Measurements from ENCODE around the gene IGFL2.
A peak's percentile ranks its signal among the peaks of the same experiment; 100 is the strongest.

IGFL2 gene

DNA sequence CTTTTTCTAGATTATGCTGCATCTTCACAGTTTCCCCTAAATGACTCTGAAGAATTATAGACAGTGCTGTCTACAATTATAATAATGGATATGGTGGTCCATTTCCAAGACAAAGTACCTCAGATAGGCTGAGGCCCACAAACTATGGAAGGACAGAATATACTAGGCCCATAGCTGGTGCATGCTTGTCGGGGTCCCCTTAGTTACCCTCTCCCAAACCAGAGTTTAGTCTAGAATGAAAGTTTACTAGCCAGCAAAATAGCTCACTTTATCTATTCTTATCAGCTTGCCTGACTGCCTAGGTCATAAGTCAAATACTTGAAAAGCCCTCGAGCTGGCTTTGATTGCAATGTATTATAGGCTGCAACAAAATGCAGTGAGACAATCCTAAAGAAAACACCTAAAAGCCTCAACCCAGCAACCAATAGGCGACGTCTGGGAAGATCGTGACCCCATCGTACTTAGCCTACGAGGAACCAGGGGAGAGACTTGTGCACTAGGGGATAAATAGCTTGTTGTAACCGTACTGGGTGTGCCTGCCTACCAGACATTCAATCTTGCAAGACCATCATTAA lies 785 bp upstream of the IGFL2 start:
- Histone ChIP-seq H3K4ac (ENCODE audit: low read depth, low read length) (no peak overlapping the region), H3K14ac (ENCODE audit: low read length) (no peak overlapping the region), H2BK120ac (ENCODE audit: insufficient read depth, low read length, poor library complexity) (no peak overlapping the region), H3K23ac (ENCODE audit: low read length) (no peak overlapping the region), H3K18ac (ENCODE audit: low read length) (no peak overlapping the region), H2BK5ac (ENCODE audit: low read depth, low read length, poor library complexity) (no peak overlapping the region), H4K12ac (ENCODE audit: low read depth, low read length) (no peak overlapping the region), H3K36me3 (ENCODE audit: control insufficient read depth in 1 of 2, insufficient read depth in 2 of 2, low read length in 2 of 2) (no peaks in the 10 kb centered on the region), H4K8ac (ENCODE audit: low read depth, low read length) (no peak overlapping the region), H3K79me2 (ENCODE audit: control insufficient read depth, insufficient read depth, low read length, poor library complexity) (no peaks in the 10 kb centered on the region), H3K9ac (ENCODE audit: low read length) (no peak overlapping the region), H3K4me3 (ENCODE audit: low read depth, low read length) (no peak overlapping the region), H4K91ac (ENCODE audit: low read depth, low read length) (no peak overlapping the region), H3K79me1 (ENCODE audit: low read length) (peaks cover 2% of the 10 kb centered on the region), H3K4me2 (ENCODE audit: low read length) (no peak overlapping the region), H3K27me3 (ENCODE audit: insufficient read depth, low read length) (no peaks in the 10 kb centered on the region), H3K27ac (ENCODE audit: low read depth, low read length) (no peak overlapping the region), H2AK5ac (ENCODE audit: low read length) (no peak overlapping the region), H3K4me1 (ENCODE audit: control insufficient read depth in 1 of 2, insufficient read depth in 2 of 2, low read length in 2 of 2) (peaks cover 2 to 3% of the 10 kb centered on the region in 2 experiments), H2BK12ac (ENCODE audit: low read length) (no peak overlapping the region), H2AFZ (ENCODE audit: insufficient read depth, low read length, poor library complexity) (no peak overlapping the region), H3K9me3 (ENCODE audit: insufficient read depth, low read depth, low read length) (peaks cover 2% of the 10 kb centered on the region)
- WGBS (ENCODE audit: extremely low coverage, insufficient coverage, insufficient read length), result no CpG with 5 or more reads among the region's 8 CpGs
- peak; percentile 56 to 80 for DNase-seq

- Histone ChIP-seq H3K9ac (ENCODE audit: low read length) (no peak overlapping the region), H3K79me2 (ENCODE audit: control insufficient read depth, insufficient read depth, low read length, poor library complexity) (no peaks in the 10 kb centered on the region), H4K12ac (ENCODE audit: low read depth, low read length) (no peak overlapping the region), H3K14ac (ENCODE audit: low read length) (no peak overlapping the region), H3K4me2 (ENCODE audit: low read length) (no peak overlapping the region), H3K4me3 (ENCODE audit: low read depth, low read length) (no peak overlapping the region), H3K4ac (ENCODE audit: low read depth, low read length) (no peak overlapping the region), H2BK5ac (ENCODE audit: low read depth, low read length, poor library complexity) (no peak overlapping the region), H3K27ac (ENCODE audit: low read depth, low read length) (no peak overlapping the region), H3K27me3 (ENCODE audit: insufficient read depth, low read length) (no peaks in the 10 kb centered on the region), H3K79me1 (ENCODE audit: low read length) (peaks cover 2% of the 10 kb centered on the region), H3K36me3 (ENCODE audit: control insufficient read depth in 1 of 2, insufficient read depth in 2 of 2, low read length in 2 of 2) (no peaks in the 10 kb centered on the region), H3K4me1 (ENCODE audit: control insufficient read depth in 1 of 2, insufficient read depth in 2 of 2, low read length in 2 of 2) (peaks cover 2 to 3% of the 10 kb centered on the region in 2 experiments), H2BK120ac (ENCODE audit: insufficient read depth, low read length, poor library complexity) (no peak overlapping the region), H4K8ac (ENCODE audit: low read depth, low read length) (no peak overlapping the region), H2AK5ac (ENCODE audit: low read length) (no peak overlapping the region), H2AFZ (ENCODE audit: insufficient read depth, low read length, poor library complexity) (no peak overlapping the region), H3K23ac (ENCODE audit: low read length) (no peak overlapping the region), H2BK12ac (ENCODE audit: low read length) (no peak overlapping the region), H4K91ac (ENCODE audit: low read depth, low read length) (no peak overlapping the region), H3K9me3 (ENCODE audit: insufficient read depth, low read depth, low read length) (peaks cover 2% of the 10 kb centered on the region), H3K18ac (ENCODE audit: low read length) (no peak overlapping the region)
- no peak for DNase-seq
- WGBS (ENCODE audit: extremely low coverage, insufficient coverage, insufficient read length), result no CpG with 5 or more reads among the region's 5 CpGs
These were observed 2.6 kb downstream of the IGFL2 start for GRCh38 chr19:46150606-46151005.

- no peaks in the 10 kb centered on the region for H3K27me3 ChIP-seq (ENCODE audit: insufficient read depth, low read length)
- H3K18ac ChIP-seq (ENCODE audit: low read length), result no peak overlapping the region
- no peaks in the 10 kb centered on the region for H3K79me1 ChIP-seq (ENCODE audit: low read length)
- H3K36me3 ChIP-seq (ENCODE audit: control insufficient read depth in 1 of 2, insufficient read depth in 2 of 2, low read length in 2 of 2), result no peaks in the 10 kb centered on the region
- no CpG with 5 or more reads among the region's 3 CpGs for WGBS (ENCODE audit: extremely low coverage, insufficient coverage, insufficient read length)
- H3K4me2 ChIP-seq (ENCODE audit: low read length), result no peak overlapping the region
- H2AFZ ChIP-seq (ENCODE audit: insufficient read depth, low read length, poor library complexity), result no peak overlapping the region
- H2BK120ac ChIP-seq (ENCODE audit: insufficient read depth, low read length, poor library complexity), result no peak overlapping the region
- H3K9me3 ChIP-seq (ENCODE audit: insufficient read depth, low read depth, low read length), result peaks cover 2% of the 10 kb centered on the region
- H3K9ac ChIP-seq (ENCODE audit: low read length), result no peak overlapping the region
- H3K79me2 ChIP-seq (ENCODE audit: control insufficient read depth, insufficient read depth, low read length, poor library complexity), result no peaks in the 10 kb centered on the region
- H3K4ac ChIP-seq (ENCODE audit: low read depth, low read length), result no peak overlapping the region
- no peak for DNase-seq
- no peak overlapping the region for H3K27ac ChIP-seq (ENCODE audit: low read depth, low read length)
- no peak overlapping the region for H4K12ac ChIP-seq (ENCODE audit: low read depth, low read length)
- H3K14ac ChIP-seq (ENCODE audit: low read length), result no peak overlapping the region
- no peak overlapping the region for H2BK12ac ChIP-seq (ENCODE audit: low read length)
- H2BK5ac ChIP-seq (ENCODE audit: low read depth, low read length, poor library complexity), result no peak overlapping the region
- no peak overlapping the region for H4K8ac ChIP-seq (ENCODE audit: low read depth, low read length)
- H2AK5ac ChIP-seq (ENCODE audit: low read length), result no peak overlapping the region
- H4K91ac ChIP-seq (ENCODE audit: low read depth, low read length), result no peak overlapping the region
- H3K23ac ChIP-seq (ENCODE audit: low read length), result no peak overlapping the region
- no peaks in the 10 kb centered on the region for H3K4me1 ChIP-seq (ENCODE audit: control insufficient read depth in 1 of 2, insufficient read depth in 2 of 2, low read length in 2 of 2)
- H3K4me3 ChIP-seq (ENCODE audit: low read depth, low read length), result no peak overlapping the region
These were observed 7.2 kb downstream of the IGFL2 start for GRCh38 chr19:46155237-46155636.

- Histone ChIP-seq H3K23ac (ENCODE audit: low read length) (no peak overlapping the region), H2AFZ (ENCODE audit: insufficient read depth, low read length, poor library complexity) (no peak overlapping the region), H3K18ac (ENCODE audit: low read length) (no peak overlapping the region), H3K4me2 (ENCODE audit: low read length) (no peak overlapping the region), H3K27ac (ENCODE audit: low read depth, low read length) (no peak overlapping the region), H3K14ac (ENCODE audit: low read length) (no peak overlapping the region), H3K4me3 (ENCODE audit: low read depth, low read length) (no peak overlapping the region), H4K8ac (ENCODE audit: low read depth, low read length) (no peak overlapping the region), H3K4me1 (ENCODE audit: control insufficient read depth in 1 of 2, insufficient read depth in 2 of 2, low read length in 2 of 2) (no peaks in the 10 kb centered on the region), H3K36me3 (ENCODE audit: control insufficient read depth in 1 of 2, insufficient read depth in 2 of 2, low read length in 2 of 2) (no peaks in the 10 kb centered on the region), H3K27me3 (ENCODE audit: insufficient read depth, low read length) (no peaks in the 10 kb centered on the region), H2BK5ac (ENCODE audit: low read depth, low read length, poor library complexity) (no peak overlapping the region), H2BK12ac (ENCODE audit: low read length) (no peak overlapping the region), H2AK5ac (ENCODE audit: low read length) (no peak overlapping the region), H4K12ac (ENCODE audit: low read depth, low read length) (no peak overlapping the region), H3K79me1 (ENCODE audit: low read length) (no peaks in the 10 kb centered on the region), H3K9ac (ENCODE audit: low read length) (no peak overlapping the region), H3K9me3 (ENCODE audit: insufficient read depth, low read depth, low read length) (peaks cover 3% of the 10 kb centered on the region), H2BK120ac (ENCODE audit: insufficient read depth, low read length, poor library complexity) (no peak overlapping the region), H4K91ac (ENCODE audit: low read depth, low read length) (no peak overlapping the region), H3K79me2 (ENCODE audit: control insufficient read depth, insufficient read depth, low read length, poor library complexity) (no peaks in the 10 kb centered on the region), H3K4ac (ENCODE audit: low read depth, low read length) (no peak overlapping the region)
- no peak for DNase-seq
- WGBS (ENCODE audit: extremely low coverage, insufficient coverage, insufficient read length), result no CpG with 5 or more reads among the region's 4 CpGs
These were observed 11.6 kb downstream of the IGFL2 start for GRCh38 chr19:46159418-46160232.
